GM21390 (cell line): ENCODE measurements around the gene TMEM176A.

Experiments used
- ATAC-seq: cut with Tn5 transposase; IDR thresholded peaks from one replicate; pipeline ENCODE4 v1.9.1; 2021; ENCODE audit not compliant: unreplicated experiment

TMEM176A gene

DNA sequence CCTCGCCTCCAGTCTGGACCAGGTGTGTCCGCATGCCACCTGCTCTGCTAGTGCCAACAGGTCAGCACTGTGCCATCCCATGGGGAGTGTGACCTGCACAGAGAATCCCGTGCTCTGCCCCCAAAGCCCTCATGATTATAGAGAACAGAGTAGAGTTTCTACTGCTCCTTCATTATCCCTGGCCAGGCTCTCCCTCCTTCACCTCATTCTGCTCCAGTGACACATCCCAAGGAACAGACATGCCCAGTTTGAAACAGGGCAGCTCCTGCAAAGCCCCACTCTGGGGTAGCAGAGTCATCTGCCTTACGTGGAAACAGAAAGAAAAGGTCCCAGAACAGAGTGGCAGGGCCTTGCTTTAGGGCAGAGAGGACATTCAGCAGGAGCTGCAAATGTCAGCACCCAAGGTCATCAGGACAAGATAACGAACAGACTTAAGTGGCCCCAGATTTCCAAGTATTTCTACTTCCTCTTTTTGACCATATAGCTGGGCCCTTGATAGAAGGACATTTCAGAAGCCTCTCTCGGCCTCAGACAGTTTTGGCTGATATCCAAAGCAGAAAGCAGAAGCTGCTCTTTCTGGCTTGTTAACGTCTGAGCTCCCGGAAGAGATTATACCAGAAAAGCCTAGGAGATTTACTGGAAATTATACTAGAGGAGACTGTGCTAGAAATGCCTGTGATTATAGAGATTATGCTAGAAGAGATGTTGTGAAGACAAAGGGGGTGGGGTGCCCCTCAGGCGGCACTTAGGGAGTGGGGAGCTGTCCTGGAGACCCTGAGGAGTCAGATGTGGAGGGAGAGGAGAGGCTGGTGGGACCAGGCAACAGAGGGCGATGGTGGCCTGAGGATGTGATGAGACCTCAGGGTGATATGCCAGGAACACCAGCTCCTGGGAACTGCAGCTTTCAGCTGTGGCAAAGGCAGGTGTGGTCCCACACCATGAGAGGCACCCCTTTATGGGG lies 13.0 kb upstream of the TMEM176A start:
- no peak for ATAC-seq

GRCh38 chr7:150788474-150789269 lies 11.9 kb upstream of the TMEM176A start:
- ATAC-seq, result no peak

- no peak for ATAC-seq
Measured at GRCh38 chr7:150790416-150791075, 10.0 kb upstream of the TMEM176A start.

DNA sequence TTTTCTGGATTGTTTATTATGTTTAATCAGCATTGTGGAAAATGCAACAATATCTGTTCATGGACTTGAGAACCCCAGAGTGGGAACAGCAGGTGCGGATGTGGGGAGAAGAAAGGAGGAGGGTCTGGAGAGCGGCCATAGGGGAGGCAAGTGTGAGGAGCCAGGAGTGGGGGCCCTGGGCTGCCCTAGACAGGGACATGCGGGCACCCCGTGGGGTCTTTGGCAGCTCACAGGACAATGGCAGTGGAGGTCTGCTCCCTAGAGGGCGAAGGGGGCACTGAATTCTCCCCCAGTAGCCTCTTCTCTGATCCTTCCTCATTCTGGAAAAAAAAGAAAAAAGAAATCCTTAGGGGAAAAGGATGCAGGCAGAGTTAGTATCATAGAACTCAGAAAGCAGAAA lies 9.3 kb upstream of the TMEM176A start:
- no peak for ATAC-seq

DNA sequence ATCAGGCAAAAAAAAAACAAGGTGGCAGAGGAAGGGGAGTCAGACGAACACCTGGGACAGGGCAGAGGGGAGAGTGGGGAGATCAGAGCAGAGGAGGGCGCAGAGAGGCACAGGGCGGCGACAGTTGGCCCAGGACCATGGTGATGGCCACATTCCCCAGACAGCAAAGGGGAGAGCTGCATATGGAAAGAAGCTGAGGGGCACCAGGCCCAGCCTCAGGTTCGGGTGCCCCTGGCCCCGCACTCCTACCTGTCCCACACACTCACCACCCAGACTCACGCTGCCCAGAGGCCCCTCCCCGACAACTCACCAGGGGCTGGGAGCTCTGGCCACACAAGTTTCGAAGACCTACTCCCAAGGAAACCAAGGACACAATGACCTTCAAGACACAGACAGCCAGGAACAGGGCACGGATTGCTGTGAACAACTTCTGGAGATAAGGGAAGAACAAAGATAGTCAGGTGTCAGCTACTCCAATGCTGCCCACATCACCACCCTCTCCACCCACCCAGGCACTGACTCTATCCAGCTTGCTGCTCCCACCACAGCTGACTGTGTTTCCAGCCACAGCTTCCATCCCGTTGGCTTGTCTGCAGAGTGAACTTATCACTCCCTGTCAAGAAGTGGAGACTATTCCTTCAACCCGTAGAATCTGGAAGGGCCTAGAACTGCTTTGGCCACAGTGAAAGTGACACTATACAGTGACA lies 8.7 kb upstream of the TMEM176A start:
- ATAC-seq, result no peak

DNA sequence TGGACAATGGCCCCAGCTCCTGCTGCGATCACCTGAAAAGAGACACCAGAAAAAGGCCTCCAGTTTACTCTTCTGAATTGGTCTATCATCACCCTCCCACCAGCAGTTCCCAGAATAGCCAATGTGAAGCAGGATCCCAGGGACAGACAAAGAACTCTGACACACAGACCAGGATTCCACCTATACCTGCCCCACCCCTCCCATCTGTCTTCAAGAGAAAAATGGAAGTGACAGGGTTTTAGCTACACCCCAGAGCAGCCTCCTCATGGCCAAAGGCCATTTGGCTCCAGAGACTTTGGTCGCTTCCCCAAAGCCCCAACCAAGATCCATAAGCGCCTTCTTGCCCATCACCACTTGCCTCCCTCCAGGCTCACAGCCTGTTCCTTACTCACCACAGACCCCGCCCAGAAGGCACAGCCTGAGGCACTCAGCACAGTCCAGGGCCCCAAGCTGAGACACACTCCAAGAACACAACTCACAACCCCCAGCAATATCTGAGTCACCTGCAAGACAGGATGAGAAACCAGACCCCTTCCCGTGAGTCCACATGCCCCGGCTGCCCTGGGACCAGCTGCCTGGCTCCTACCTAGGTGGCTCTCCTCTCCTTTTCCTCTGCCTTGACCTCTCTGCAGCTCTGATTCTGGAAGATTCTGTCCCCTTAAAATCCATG lies 6.9 kb upstream of the TMEM176A start:
- ATAC-seq, result no peak

- ATAC-seq, result no peak
Measured at GRCh38 chr7:150797661-150798060, 2.9 kb upstream of the TMEM176A start.

- ATAC-seq, result no peak
Measured at GRCh38 chr7:150799156-150799555, 1.4 kb upstream of the TMEM176A start.

DNA sequence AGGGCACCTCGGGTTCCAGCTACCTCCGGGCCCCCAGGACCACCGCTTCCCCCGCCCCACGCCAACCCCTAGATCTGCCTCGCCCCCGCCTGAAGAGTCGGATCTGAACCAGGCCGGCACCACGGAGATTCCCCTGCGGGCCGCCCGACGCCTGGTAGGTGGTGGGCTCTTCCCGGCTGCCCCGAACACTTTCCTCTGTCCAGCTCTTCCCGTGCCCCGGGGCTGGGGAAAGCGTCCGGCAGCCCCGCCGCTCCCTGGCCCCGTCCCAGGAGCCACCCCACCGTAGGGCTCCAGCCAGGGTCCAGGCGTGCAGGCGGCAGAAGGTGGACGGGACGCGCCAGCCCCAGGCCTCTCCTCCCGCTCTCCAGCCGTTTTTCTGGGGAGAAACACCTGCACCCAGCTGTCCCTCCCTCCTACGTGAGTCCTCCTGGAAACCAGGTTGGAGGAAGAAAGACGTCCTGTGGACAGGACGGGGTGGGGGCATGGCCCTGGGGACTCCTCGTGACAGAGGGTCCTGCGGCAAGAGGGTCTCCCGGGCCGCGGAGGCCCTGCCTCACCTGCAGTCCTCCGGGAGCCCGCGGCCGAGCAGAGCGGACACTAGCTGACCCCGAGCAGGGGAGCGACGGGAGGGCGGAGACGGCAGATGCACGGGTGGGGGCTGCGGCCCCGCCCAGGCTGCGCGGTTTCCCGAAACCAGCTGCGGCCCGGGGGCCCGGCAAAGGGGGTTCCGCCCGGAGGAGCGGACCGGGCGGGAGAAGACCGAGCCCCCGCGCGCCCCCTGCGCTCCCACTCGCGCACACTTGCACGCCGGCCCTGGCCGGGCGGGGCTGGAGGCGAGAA lies 608 bp upstream of the TMEM176A start, which contains the start of gene TMEM176B:
TMEM176B (minus strand) TSS at position 624 of the 840 bp plus-strand sequence. CDS start 3,795 bp downstream, outside the sequence.
- no peak for ATAC-seq

GRCh38 chr7:150801242-150801945 lies 825 bp downstream of the TMEM176A start:
- no peak for ATAC-seq

- no peak for ATAC-seq
Measured at GRCh38 chr7:150801946-150802771, 1.6 kb downstream of the TMEM176A start.

DNA sequence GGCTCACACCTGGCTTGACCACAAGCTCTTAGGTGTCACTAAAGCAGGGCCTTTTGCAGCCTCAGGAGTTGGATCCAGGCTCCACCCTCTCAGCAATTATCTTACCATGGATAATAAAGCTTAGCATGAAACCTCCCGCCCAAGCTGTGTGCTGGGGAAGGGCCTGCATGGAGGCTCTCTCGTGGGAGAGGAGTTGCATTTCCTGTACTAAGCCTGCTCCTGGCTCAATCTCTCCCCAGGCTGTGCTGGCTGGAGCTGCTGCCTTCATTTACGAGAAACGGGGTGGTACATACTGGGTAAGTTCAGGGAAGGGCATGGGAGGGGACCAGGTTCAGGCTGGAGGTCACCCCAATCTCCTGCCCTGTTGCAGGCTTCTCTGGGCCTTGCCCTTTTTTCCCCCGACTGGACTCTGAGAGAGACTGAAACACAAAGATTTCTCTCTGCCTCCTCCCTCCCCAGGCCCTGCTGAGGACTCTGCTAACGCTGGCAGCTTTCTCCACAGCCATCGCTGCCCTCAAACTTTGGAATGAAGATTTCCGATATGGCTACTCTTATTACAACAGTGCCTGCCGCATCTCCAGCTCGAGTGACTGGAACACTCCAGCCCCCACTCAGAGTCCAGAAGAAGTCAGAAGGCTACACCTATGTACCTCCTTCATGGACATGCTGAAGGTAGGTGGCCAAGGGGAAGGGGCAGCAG lies 2.7 kb downstream of the TMEM176A start:
- ATAC-seq, result no peak

DNA sequence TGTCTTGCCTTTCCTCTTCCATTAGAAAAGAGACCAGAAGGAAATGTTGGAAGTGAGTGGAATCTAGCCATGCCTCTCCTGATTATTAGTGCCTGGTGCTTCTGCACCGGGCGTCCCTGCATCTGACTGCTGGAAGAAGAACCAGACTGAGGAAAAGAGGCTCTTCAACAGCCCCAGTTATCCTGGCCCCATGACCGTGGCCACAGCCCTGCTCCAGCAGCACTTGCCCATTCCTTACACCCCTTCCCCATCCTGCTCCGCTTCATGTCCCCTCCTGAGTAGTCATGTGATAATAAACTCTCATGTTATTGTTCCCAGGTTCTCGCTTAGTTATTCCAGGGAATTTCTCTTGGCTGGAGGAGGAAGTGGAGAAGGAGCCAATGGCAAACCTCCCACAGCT lies 4.2 kb downstream of the TMEM176A start:
- no peak for ATAC-seq

DNA sequence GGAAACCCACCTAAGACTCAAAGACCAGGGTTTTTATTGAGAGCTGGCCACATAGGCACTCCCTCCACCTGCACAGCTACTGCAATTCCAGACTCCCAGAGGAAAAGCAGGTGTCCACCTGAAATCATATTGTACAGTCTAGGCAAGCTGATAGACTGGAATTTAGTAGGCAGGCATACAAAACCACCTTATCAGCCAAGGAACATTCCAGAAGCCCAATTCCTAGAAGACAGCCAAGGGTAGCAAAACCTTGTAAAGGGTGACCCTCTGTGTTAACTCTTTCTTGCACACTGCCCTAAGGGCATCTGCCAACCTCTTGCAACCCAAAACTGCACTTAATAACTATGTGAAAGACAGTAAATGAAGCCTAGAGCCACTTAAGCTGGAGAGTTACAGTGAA lies 5.3 kb downstream of the TMEM176A start:
- ATAC-seq, result no peak

- no peak for ATAC-seq
Measured at GRCh38 chr7:150806454-150806853, 5.9 kb downstream of the TMEM176A start.

- ATAC-seq, result no peak
Measured at GRCh38 chr7:150806863-150807262, 6.3 kb downstream of the TMEM176A start.
